ENCODE data around the gene RUBCNL. TPM values are rescaled to one million over a fixed set of nuclear protein-coding genes. Genes with fewer than 3 reads are reported as not detected.

The RUBCNL gene
- total RNA-seq, 1 donor from 2014 or later: 2.1 TPM

DNA sequence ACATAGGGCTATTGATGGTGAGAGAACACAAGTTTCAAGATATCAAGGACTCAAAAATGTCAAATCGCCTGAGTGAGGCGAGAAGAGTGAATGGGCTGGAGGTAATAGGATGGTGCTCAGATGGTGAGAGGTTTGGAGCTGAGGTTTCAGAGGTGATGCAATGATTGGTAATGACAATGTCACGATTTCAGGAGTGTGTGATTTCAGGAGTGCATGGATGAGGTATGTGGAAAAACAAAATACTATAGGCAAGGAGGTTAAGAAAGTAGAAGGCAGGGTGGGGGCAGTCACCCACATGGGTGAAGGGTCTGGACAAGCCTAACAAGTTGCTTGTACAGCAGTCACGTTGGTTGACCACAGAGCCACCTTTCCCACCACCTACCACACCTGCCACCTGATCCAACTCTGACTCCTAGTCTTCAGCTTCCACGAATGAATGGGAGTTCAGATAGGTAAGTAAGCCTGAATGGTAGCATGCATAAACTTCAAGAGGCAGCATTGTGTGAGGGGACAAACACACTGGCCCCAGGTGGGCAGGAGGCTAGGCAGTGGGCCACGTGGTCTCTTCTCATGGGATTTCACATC is 71.5 kb downstream of the RUBCNL start:
- Mint-ChIP-seq H3K4me3 (ENCODE audit: low read depth) (no peak overlapping the region), H3K36me3 (ENCODE audit: insufficient read depth) (no peaks in the 10 kb centered on the region), H3K4me1 (ENCODE audit: low read depth) (no peaks in the 10 kb centered on the region), H3K27me3 (no peaks in the 10 kb centered on the region), H3K27ac (no peak overlapping the region), H3K9me3 (ENCODE audit: low read depth) (peaks cover 3% of the 10 kb centered on the region)
- DNase-seq (ENCODE audit: low spot score, unreplicated experiment): no peak
- TF ChIP-seq, protein P1, sequence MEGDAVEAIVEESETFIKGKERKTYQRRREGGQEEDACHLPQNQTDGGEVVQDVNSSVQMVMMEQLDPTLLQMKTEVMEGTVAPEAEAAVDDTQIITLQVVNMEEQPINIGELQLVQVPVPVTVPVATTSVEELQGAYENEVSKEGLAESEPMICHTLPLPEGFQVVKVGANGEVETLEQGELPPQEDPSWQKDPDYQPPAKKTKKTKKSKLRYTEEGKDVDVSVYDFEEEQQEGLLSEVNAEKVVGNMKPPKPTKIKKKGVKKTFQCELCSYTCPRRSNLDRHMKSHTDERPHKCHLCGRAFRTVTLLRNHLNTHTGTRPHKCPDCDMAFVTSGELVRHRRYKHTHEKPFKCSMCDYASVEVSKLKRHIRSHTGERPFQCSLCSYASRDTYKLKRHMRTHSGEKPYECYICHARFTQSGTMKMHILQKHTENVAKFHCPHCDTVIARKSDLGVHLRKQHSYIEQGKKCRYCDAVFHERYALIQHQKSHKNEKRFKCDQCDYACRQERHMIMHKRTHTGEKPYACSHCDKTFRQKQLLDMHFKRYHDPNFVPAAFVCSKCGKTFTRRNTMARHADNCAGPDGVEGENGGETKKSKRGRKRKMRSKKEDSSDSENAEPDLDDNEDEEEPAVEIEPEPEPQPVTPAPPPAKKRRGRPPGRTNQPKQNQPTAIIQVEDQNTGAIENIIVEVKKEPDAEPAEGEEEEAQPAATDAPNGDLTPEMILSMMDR (IDR thresholded peaks at IDR 0.05; ENCODE audit: unreplicated experiment): no peak

DNA sequence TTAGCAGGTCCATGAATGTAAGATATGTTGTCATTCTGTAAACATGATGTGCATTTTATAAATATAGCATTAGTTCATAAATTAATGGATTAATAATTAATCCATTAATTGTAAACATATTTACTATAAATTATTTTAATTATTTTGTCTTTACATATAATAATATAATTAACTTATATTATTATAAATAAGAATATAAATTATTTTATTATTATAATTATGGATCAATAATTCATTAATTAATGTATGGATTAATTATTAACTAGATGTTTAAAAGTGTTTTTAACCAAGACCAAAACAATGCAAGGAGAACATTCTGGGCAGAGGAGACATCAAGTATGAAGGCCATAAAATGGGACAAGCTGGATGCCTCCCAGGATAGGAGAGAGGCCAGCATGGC is 72.0 kb downstream of the RUBCNL start:
- H3K36me3 Mint-ChIP-seq (ENCODE audit: insufficient read depth): no peaks in the 10 kb centered on the region
- no peak overlapping the region for H3K4me3 Mint-ChIP-seq (ENCODE audit: low read depth)
- H3K9me3 Mint-ChIP-seq (ENCODE audit: low read depth): peaks cover 3% of the 10 kb centered on the region
- H3K27ac Mint-ChIP-seq: no peak overlapping the region
- no peaks in the 10 kb centered on the region for H3K27me3 Mint-ChIP-seq
- H3K4me1 Mint-ChIP-seq (ENCODE audit: low read depth): no peaks in the 10 kb centered on the region
- DNase-seq (ENCODE audit: low spot score, unreplicated experiment): no peak
- TF ChIP-seq, protein P1 (IDR thresholded peaks at IDR 0.05; ENCODE audit: unreplicated experiment): no peak

DNA sequence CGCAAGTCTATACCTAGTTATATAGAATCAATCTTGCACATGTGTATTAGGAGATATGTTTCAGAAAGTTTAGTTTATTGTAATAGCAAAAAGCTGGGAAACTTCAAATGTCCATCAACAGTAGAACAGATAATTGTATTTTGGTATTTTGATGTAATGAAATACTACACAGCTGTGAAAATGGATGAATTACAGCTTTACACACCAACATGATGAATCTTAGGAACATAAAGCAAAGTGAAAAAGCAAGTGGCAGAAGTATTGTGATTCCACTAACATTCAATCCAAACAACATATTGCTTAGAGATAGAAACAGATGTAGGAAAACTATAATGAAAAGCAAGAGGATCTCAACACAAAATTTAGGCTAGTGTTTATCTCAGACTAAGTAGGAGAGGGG is 72.5 kb downstream of the RUBCNL start:
- peaks cover 3% of the 10 kb centered on the region for H3K9me3 Mint-ChIP-seq (ENCODE audit: low read depth)
- TF ChIP-seq, protein P1 (IDR thresholded peaks at IDR 0.05; ENCODE audit: unreplicated experiment): no peak
- H3K27me3 Mint-ChIP-seq: no peaks in the 10 kb centered on the region
- no peak overlapping the region for H3K27ac Mint-ChIP-seq
- no peak for DNase-seq (ENCODE audit: low spot score, unreplicated experiment)
- no peaks in the 10 kb centered on the region for H3K36me3 Mint-ChIP-seq (ENCODE audit: insufficient read depth)
- H3K4me1 Mint-ChIP-seq (ENCODE audit: low read depth): no peaks in the 10 kb centered on the region
- no peak overlapping the region for H3K4me3 Mint-ChIP-seq (ENCODE audit: low read depth)

DNA sequence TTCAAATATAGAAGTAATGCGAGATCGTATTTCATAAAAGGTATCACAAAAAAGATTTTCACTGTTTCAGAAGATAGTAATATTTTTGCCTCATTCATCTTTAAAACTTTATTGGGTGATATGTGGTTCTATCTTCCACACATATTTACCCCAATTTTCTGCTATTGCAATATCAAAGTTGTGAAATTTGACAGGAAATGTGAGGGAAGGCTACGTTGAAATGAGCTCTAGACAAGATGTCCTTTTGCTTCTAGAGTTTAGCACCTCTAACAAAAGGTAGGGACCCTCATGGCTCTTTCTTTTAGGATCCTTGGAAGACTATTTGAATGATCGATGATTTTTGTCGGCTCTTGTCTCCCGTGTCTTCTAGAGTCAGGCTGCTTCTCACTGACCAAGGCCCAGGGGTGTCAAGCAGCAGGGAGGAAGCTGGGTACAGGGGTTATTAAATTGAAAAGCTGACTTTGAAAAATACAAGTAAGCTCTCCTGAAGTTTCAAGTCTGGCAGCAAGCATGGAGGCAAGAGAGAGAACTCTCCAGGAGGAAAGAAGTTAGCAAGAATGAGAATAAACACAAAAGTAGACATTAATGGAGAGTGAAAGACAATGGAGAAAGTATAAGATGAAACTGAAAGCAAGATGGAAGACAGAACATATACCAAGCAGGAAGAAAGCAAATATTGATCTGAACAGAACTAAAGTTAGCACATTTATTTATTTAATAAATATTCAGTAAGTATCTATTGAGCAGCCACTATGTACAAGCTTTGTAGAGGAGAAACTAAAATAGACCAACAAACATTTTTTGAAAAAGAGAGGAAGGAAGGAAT is 73.4 kb downstream of the RUBCNL start:
- Mint-ChIP-seq H3K36me3 (ENCODE audit: insufficient read depth) (no peaks in the 10 kb centered on the region), H3K4me1 (ENCODE audit: low read depth) (no peaks in the 10 kb centered on the region), H3K9me3 (ENCODE audit: low read depth) (peaks cover 8% of the 10 kb centered on the region), H3K4me3 (ENCODE audit: low read depth) (no peak overlapping the region), H3K27ac (no peak overlapping the region), H3K27me3 (no peaks in the 10 kb centered on the region)
- TF ChIP-seq, protein P1 (IDR thresholded peaks at IDR 0.05; ENCODE audit: unreplicated experiment): no peak
- DNase-seq (ENCODE audit: low spot score, unreplicated experiment): no peak

DNA sequence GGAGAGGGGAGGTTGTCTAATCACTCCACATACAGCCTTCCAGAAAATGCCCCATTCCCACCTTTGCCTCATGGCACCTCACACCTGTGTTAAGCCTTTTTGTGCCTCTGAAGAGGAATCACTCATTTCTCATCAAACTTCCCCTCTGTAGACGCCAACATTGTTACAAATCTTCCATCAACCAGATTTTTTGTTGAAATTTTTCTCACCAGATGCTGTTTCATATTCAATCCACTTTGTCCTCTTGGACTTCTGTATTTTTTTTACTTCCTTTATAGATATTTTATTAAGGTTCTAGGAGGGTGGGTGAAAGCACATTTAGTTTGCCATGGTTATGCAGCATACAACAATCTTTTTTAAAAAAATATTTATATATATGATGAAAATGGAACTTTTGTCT is 74.0 kb downstream of the RUBCNL start:
- no peaks in the 10 kb centered on the region for H3K36me3 Mint-ChIP-seq (ENCODE audit: insufficient read depth)
- H3K27me3 Mint-ChIP-seq: no peaks in the 10 kb centered on the region
- TF ChIP-seq, protein P1 (IDR thresholded peaks at IDR 0.05; ENCODE audit: unreplicated experiment): no peak
- no peaks in the 10 kb centered on the region for H3K4me1 Mint-ChIP-seq (ENCODE audit: low read depth)
- H3K9me3 Mint-ChIP-seq (ENCODE audit: low read depth): peaks cover 8% of the 10 kb centered on the region
- no peak for DNase-seq (ENCODE audit: low spot score, unreplicated experiment)
- H3K4me3 Mint-ChIP-seq (ENCODE audit: low read depth): no peak overlapping the region
- no peak overlapping the region for H3K27ac Mint-ChIP-seq

All from progenitor cell of endocrine pancreas (in vitro differentiated cells).